A673 (cell line): ENCODE measurements around the gene GPATCH3. TPM values are rescaled to one million over a fixed set of nuclear protein-coding genes. Genes with fewer than 3 reads are reported as not detected.

Experiments used
- BruUV-seq: library from RNA; stranded (reverse); fragments of 400-500 nt; replicated peaks from 2 replicates; lab custom pipeline; 2021; lab: Mats Ljungman, UMichigan
- CTCF ChIA-PET: fragments of 300-600 bp; sonication (Branson Sonifier 250); formaldehyde crosslinking; loops from one replicate; lab custom pipeline; 2022; ENCODE audit warnings: antibody characterized with exemption; lab: Charles Lee
- POLR2A ChIA-PET: fragments of 300-600 bp; sonication (Branson Sonifier 250); formaldehyde crosslinking; loops from one replicate; lab custom pipeline; 2022; ENCODE audit warnings: antibody characterized with exemption; ENCODE audit not compliant: low non-redundant PET; lab: Charles Lee
- DNase-seq: peaks from one replicate; pipeline ENCODE4 v3.0.0-alpha.2; 2015; ENCODE audit warnings: low spot score
- H3K27ac ChIP-seq: fragments of 200-600 bp; sonication (generic); 2 replicates; pipeline ENCODE4 v1.5.1; 2016; ENCODE audit warnings: mixed run types, low read depth, mild to moderate bottlenecking, mixed read lengths, antibody characterized with exemption, low read length; ENCODE audit not compliant: poor library complexity, severe bottlenecking
- H3K27me3 ChIP-seq: fragments of 200-600 bp; sonication (generic); replicated peaks from 2 replicates; pipeline ENCODE4 v1.6.1; 2017; ENCODE audit warnings: mixed run types, low read depth, mild to moderate bottlenecking, mixed read lengths, antibody characterized with exemption, low read length; ENCODE audit not compliant: insufficient read depth, poor library complexity
- H3K36me3 ChIP-seq: fragments of 200-600 bp; sonication (generic); 2 replicates; pipeline ENCODE4 v1.6.1; 2016; ENCODE audit warnings: mixed run types, mild to moderate bottlenecking, mixed read lengths, antibody characterized with exemption, low read length; ENCODE audit not compliant: insufficient read depth, poor library complexity, severe bottlenecking
- H3K4me1 ChIP-seq: fragments of 200-600 bp; sonication (generic); 2 replicates; pipeline ENCODE4 v1.6.1; 2017; ENCODE audit warnings: mixed run types, mild to moderate bottlenecking, mixed read lengths, antibody characterized with exemption, low read length; ENCODE audit not compliant: insufficient read depth, poor library complexity, severe bottlenecking
- H3K4me3 ChIP-seq: fragments of 200-600 bp; sonication (generic); 2 replicates; pipeline ENCODE4 v1.5.1; 2016; ENCODE audit warnings: low read depth, mixed run types, mild to moderate bottlenecking, mixed read lengths, low read length; ENCODE audit not compliant: poor library complexity, severe bottlenecking
- H3K9me3 ChIP-seq: fragments of 200-600 bp; sonication (generic); 2 replicates; pipeline ENCODE4 v1.6.1; 2016; ENCODE audit warnings: mixed run types, low read depth, mild to moderate bottlenecking, mixed read lengths, antibody characterized with exemption, low read length; ENCODE audit not compliant: poor library complexity, severe bottlenecking
- EZH2 ChIP-seq: fragments of 200-600 bp; sonication (generic); IDR thresholded peaks from 2 replicates; pipeline ENCODE4 v1.6.1; 2017; ENCODE audit warnings: borderline replicate concordance, low read depth, mild to moderate bottlenecking, mixed read lengths, antibody characterized with exemption, low read length; ENCODE audit not compliant: poor library complexity, severe bottlenecking
- intact Hi-C: fragments of 100-400 bp; cut with micrococcal nuclease; formaldehyde crosslinking; loops from one replicate; pipeline ENCODE4 v1.10.0; 2022; ENCODE audit not compliant: unreplicated experiment
- total RNA-seq: library from RNA; stranded (reverse); gene quantifications from 2 replicates; pipeline ENCODE4 v1.2.3, GENCODE V29; 2021
- TF ChIP-seq, protein P1 (sequence below): fragments of 300-800, 200-600 bp; sonication (generic); conservative IDR thresholded peaks from 2 replicates; pipeline ENCODE4 v1.5.1; 2017; ENCODE audit warnings: low read depth, mild to moderate bottlenecking, antibody characterized with exemption, low read length, moderate library complexity, mixed read lengths

GPATCH3 gene
- total RNA-seq, 1 experiment from 2014 or later: 19.5 TPM

DNA sequence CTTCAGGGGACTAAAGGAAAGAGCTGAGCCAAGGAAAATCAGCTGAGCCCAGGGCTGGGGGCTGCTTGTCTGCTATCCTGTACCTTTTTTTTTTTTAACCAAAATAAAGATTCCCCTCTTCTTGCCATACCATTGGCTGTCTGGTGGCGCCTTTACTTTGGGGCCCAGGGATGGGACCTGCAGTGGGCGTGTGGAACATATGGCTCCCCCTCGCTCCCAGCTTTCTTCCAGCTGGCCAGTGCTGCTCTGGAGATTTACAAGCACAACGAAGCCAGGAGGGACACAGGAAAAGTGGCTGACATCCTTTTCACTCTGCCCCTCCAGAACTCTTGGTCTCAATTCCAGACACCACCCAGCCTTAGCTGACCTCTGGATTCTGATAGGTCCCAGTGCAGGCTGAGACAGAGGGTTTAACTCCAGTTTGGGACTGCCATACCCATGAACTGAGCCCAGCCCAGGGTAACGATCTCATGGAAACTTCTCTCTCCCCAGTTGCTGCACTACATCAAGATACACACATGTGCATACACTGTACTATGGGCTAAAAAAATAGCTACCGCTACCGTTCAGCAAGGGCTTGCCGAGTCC is 42.7 kb downstream of the GPATCH3 start:
- TF ChIP-seq, protein P1, sequence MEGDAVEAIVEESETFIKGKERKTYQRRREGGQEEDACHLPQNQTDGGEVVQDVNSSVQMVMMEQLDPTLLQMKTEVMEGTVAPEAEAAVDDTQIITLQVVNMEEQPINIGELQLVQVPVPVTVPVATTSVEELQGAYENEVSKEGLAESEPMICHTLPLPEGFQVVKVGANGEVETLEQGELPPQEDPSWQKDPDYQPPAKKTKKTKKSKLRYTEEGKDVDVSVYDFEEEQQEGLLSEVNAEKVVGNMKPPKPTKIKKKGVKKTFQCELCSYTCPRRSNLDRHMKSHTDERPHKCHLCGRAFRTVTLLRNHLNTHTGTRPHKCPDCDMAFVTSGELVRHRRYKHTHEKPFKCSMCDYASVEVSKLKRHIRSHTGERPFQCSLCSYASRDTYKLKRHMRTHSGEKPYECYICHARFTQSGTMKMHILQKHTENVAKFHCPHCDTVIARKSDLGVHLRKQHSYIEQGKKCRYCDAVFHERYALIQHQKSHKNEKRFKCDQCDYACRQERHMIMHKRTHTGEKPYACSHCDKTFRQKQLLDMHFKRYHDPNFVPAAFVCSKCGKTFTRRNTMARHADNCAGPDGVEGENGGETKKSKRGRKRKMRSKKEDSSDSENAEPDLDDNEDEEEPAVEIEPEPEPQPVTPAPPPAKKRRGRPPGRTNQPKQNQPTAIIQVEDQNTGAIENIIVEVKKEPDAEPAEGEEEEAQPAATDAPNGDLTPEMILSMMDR: no peak
- no peak for TF ChIP-seq EZH2
- no peaks in the 10 kb centered on the region for H3K27me3 ChIP-seq
- BruUV-seq: no TSS peak
- no peak overlapping the region for H3K4me3 ChIP-seq
- H3K36me3 ChIP-seq: peaks cover 20% of the 10 kb centered on the region
- no peak for DNase-seq
- POLR2A ChIA-PET: no interaction called here
- H3K4me1 ChIP-seq: no peaks in the 10 kb centered on the region
- intact Hi-C loops: no loop called here
- H3K27ac ChIP-seq: no peak overlapping the region
- no peaks in the 10 kb centered on the region for H3K9me3 ChIP-seq
- CTCF ChIA-PET: no interaction called here

DNA sequence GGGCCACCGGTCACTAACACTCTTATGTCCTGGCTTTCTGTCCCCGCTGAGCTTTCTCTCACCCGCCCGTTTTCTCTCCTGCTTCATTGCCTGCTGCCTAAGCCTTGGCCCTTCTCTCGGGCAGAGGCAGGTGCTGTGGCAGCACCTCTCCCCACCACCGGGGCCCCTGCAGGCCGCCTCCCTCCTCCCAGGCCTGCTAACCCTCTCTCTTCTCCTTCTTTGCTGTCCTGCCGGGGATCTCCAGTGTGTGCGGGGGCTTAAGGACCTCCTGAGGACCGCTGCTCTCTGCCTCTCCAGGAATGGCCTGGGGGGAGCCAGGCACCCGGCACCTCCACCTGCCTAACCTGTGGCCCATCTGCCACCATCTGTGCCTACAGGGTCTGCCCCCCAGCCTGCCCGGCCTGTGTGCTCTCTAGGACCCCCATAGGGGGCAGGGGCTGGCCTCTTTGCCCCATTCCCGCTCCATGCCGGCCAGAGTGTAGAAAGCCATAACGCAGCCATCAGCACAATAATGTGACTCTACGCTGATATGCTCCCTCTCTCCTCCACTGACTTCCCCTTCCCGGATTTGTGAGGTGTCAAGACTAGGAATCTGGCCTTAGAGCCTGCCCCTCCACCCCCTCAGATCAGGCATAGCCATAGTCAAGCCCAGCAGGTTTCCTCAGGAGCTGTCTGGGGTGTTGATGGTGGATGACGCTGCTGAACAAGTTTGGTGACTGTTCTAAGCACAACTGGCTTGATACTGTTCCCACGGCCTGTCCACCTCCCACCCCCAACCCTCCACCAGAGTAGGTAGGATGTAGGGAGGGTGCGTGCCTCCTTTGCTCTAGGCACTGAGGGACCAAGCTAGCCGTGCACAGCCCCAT is 43.4 kb downstream of the GPATCH3 start:
- intact Hi-C loops: no loop called here
- TF ChIP-seq, protein P1: no peak
- TF ChIP-seq EZH2: no peak
- Histone ChIP-seq H3K36me3 (peaks cover 27% of the 10 kb centered on the region), H3K4me1 (no peaks in the 10 kb centered on the region), H3K27me3 (no peaks in the 10 kb centered on the region), H3K4me3 (no peak overlapping the region), H3K9me3 (no peaks in the 10 kb centered on the region), H3K27ac (no peak overlapping the region)
- no peak for DNase-seq
- ChIA-PET CTCF (no interaction called here), POLR2A (no interaction called here)
- no TSS peak for BruUV-seq

DNA sequence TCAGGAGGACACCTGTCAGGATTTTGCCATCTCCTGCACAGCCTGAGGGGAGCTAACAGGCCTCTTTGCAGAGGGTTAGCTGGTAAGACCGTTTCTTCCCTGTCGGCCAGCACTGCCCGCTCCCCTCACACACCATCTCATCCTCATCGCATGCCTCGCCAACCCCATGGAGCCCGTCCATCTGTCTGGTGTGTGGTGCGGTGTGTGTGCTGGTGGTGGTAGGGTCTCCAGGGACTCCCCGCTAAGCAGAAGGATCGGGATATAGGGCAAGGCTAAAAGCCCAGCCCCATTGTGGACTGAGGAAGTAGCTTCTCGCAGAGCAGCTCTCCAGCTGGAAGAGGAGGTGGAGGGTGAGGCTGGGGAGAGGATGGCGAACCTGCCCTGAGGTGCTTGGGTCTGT is 44.1 kb downstream of the GPATCH3 start:
- no peaks in the 10 kb centered on the region for H3K4me1 ChIP-seq
- CTCF ChIA-PET: no interaction called here
- TF ChIP-seq EZH2: no peak
- TF ChIP-seq, protein P1: no peak
- POLR2A ChIA-PET: no interaction called here
- intact Hi-C loops: no loop called here
- H3K27me3 ChIP-seq: no peaks in the 10 kb centered on the region
- no peak overlapping the region for H3K4me3 ChIP-seq
- no peak overlapping the region for H3K27ac ChIP-seq
- no peaks in the 10 kb centered on the region for H3K9me3 ChIP-seq
- DNase-seq: no peak
- BruUV-seq: no TSS peak
- peaks cover 30% of the 10 kb centered on the region for H3K36me3 ChIP-seq
